Tibial artery (tissue), 4 donors: ENCODE measurements around the gene UBD.

Experiments
- DNase-seq, 2 donors: peaks; one replicate each; pipeline ENCODE4 v3.0.0-alpha.2; 2019
- H3K27ac ChIP-seq, 2 donors: fragments of 200-600 bp; sonication (generic) in 1 of 2; 1 replicate in 1 of 2; 2 replicates in 1 of 2; pipeline ENCODE4 v1.5.1; 2018 to 2019; ENCODE audit warnings: mild to moderate bottlenecking in 1 of 2
- H3K27me3 ChIP-seq, 2 donors: fragments of 200-600 bp; sonication (generic) in 1 of 2; one replicate each; pipeline versions ENCODE4 v1.5.1 to v1.6.0; 2016 to 2019
- H3K36me3 ChIP-seq, 3 donors: fragments of 200-600 bp; sonication (generic) in 2 of 3; one replicate each; pipeline ENCODE4 v1.5.1; 2016 to 2019; ENCODE audit warnings: mild to moderate bottlenecking in 2 of 3
- H3K4me1 ChIP-seq, 4 donors: fragments of 200-600 bp; sonication (generic) in 2 of 4; 1 replicate in 3 of 4; 2 replicates in 1 of 4; pipeline ENCODE4 v1.5.1; 2016 to 2019
- H3K4me3 ChIP-seq, 2 donors: fragments of 200-600 bp; sonication (generic) in 1 of 2; 1 replicate in 1 of 2; 2 replicates in 1 of 2; pipeline ENCODE4 v1.5.1; 2018 to 2019; ENCODE audit warnings: mild to moderate bottlenecking in 2 of 2
- H3K9me3 ChIP-seq, 3 donors: fragments of 200-600 bp; sonication (generic) in 1 of 3; one replicate each; pipeline ENCODE4 v1.5.1; 2016 to 2019
- intact Hi-C: fragments of 100-400 bp; cut with DNase I; formaldehyde crosslinking; loops from one replicate; pipeline ENCODE4 v1.15.0; 2023; ENCODE audit warnings: low total_unique reads
- TF ChIP-seq, protein P1 (sequence below), 2 experiments: fragments of 200-600 bp in 1 of 2; fragments of 450-650 bp in 1 of 2; IDR thresholded peaks; one replicate each; pipeline ENCODE4 v1.5.1; 2017 to 2019; ENCODE audit warnings: antibody characterized with exemption in 2 of 2, mild to moderate bottlenecking in 1 of 2, moderate library complexity in 1 of 2

Gene UBD

DNA sequence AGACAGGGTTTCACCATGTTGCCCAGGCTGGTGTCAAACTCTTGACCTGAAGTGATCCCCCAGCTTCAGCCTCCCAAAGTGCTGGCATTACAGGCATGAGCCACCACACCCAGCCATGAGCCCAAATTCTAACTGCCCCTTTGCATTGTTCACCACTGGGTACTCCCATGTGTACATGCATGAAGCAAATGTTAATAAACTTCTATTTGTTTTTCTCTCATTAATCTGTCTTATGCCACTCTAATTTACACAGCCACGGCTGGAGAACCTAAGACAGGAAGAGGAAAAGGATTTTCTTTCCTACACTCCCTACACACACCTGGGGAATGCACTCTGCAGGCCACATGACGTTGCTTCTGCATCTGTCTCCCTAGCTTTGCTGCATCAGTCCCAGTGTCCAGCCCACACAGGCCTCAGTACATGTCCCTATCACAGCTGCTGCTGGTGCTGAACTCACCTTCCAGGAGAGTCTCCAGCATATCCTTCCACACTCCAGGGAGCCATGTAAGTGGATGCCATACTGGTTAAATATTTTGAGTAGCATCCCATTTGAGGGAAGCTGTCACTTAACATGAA lies 38.7 kb upstream of the UBD start:
- intact Hi-C loops = no loop called here

GRCh38 chr6:29597184-29597583 lies 37.7 kb upstream of the UBD start:
- TF ChIP-seq, protein P1, sequence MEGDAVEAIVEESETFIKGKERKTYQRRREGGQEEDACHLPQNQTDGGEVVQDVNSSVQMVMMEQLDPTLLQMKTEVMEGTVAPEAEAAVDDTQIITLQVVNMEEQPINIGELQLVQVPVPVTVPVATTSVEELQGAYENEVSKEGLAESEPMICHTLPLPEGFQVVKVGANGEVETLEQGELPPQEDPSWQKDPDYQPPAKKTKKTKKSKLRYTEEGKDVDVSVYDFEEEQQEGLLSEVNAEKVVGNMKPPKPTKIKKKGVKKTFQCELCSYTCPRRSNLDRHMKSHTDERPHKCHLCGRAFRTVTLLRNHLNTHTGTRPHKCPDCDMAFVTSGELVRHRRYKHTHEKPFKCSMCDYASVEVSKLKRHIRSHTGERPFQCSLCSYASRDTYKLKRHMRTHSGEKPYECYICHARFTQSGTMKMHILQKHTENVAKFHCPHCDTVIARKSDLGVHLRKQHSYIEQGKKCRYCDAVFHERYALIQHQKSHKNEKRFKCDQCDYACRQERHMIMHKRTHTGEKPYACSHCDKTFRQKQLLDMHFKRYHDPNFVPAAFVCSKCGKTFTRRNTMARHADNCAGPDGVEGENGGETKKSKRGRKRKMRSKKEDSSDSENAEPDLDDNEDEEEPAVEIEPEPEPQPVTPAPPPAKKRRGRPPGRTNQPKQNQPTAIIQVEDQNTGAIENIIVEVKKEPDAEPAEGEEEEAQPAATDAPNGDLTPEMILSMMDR (IDR thresholded peaks at IDR 0.05) = no peak
- no peak overlapping the region for H3K27ac ChIP-seq
- H3K4me3 ChIP-seq = no peak overlapping the region
- H3K36me3 ChIP-seq = peaks cover 0 to 14% (median 0%) of the 10 kb centered on the region in 3 donors
- intact Hi-C loops = no loop called here
- H3K9me3 ChIP-seq = no peaks in the 10 kb centered on the region
- peaks cover 0 to 12% of the 10 kb centered on the region in 2 donors for H3K27me3 ChIP-seq
- no peaks in the 10 kb centered on the region for H3K4me1 ChIP-seq
- DNase-seq = no peak

More for the DNA sequence above, 38.7 kb upstream of the UBD start:
- no peak overlapping the region for H3K27ac ChIP-seq
- TF ChIP-seq, protein P1 (IDR thresholded peaks at IDR 0.05) = no peak
- no peaks in the 10 kb centered on the region for H3K4me1 ChIP-seq
- peaks cover 7 to 25% (median 8%) of the 10 kb centered on the region in 3 donors for H3K36me3 ChIP-seq
- no peaks in the 10 kb centered on the region for H3K9me3 ChIP-seq
- no peak for DNase-seq
- H3K4me3 ChIP-seq = no peak overlapping the region
- H3K27me3 ChIP-seq = peaks cover 0 to 7% of the 10 kb centered on the region in 2 donors

GRCh38 chr6:29596381-29596900 lies 36.9 kb upstream of the UBD start:
- Histone ChIP-seq H3K4me3 (no peak overlapping the region), H3K4me1 (no peaks in the 10 kb centered on the region), H3K27ac (no peak overlapping the region), H3K36me3 (peaks cover 0 to 7% (median 0%) of the 10 kb centered on the region in 3 donors), H3K27me3 (peaks cover 0 to 12% of the 10 kb centered on the region in 2 donors), H3K9me3 (no peaks in the 10 kb centered on the region)
- no peak for DNase-seq
- intact Hi-C loops = no loop called here
- TF ChIP-seq, protein P1 (IDR thresholded peaks at IDR 0.05) = no peak

GRCh38 chr6:29593199-29593855 lies 33.8 kb upstream of the UBD start:
- H3K9me3 ChIP-seq = no peaks in the 10 kb centered on the region
- peaks cover 0 to 22% of the 10 kb centered on the region in 2 donors for H3K27me3 ChIP-seq
- H3K4me1 ChIP-seq = no peaks in the 10 kb centered on the region
- H3K27ac ChIP-seq = no peak overlapping the region
- no peaks in the 10 kb centered on the region for H3K36me3 ChIP-seq
- DNase-seq = no peak
- intact Hi-C loops = no loop called here
- TF ChIP-seq, protein P1 (IDR thresholded peaks at IDR 0.05) = no peak
- no peak overlapping the region for H3K4me3 ChIP-seq

- Histone ChIP-seq H3K27ac (no peak overlapping the region), H3K27me3 (peaks cover 0 to 30% of the 10 kb centered on the region in 2 donors), H3K9me3 (no peaks in the 10 kb centered on the region), H3K36me3 (no peaks in the 10 kb centered on the region), H3K4me3 (no peak overlapping the region), H3K4me1 (no peaks in the 10 kb centered on the region)
- DNase-seq = no peak
- intact Hi-C loops = no loop called here
- TF ChIP-seq, protein P1 (IDR thresholded peaks at IDR 0.05) = no peak
These were observed 32.1 kb upstream of the UBD start for GRCh38 chr6:29591677-29592076.
